Measurements from ENCODE around the gene GATD1. TPM values are rescaled to one million over a fixed set of nuclear protein-coding genes. Genes with fewer than 3 reads are reported as not detected.

GATD1 gene
- total and polyA plus RNA-seq, 2 experiments from 2014 or later, result 39.3 to 51.0 TPM

- ATAC-seq, result no peak
- H3K27ac ChIP-seq (ENCODE audit: low read depth), result no peak overlapping the region
- peaks cover 30% of the 10 kb centered on the region for H3K4me1 Mint-ChIP-seq
These were observed 15.6 kb upstream of the GATD1 start for GRCh38 chr11:792873-793272.

More at GRCh38 chr11:792873-793272, 15.6 kb upstream of the GATD1 start:
- Mint-ChIP-seq H3K36me3 (ENCODE audit: low read depth) (peaks cover 6% of the 10 kb centered on the region; the same call in 1 of the 3 replicates), H3K27ac (no peak overlapping the region), H3K27me3 (ENCODE audit: insufficient read depth, low read depth, poor library complexity) (peaks cover 15% of the 10 kb centered on the region), H3K9me3 (no peaks in the 10 kb centered on the region), H3K4me3 (no peak overlapping the region)
- H2AFZ ChIP-seq, result no peak overlapping the region
- H3K4me2 ChIP-seq, result no peak overlapping the region
- H3K4me1 ChIP-seq (ENCODE audit: insufficient read depth), result peaks cover 23% of the 10 kb centered on the region; the same call in 1 of the 2 replicates
- no peak for DNase-seq (ENCODE audit: low spot score)
- H3K27me3 ChIP-seq (ENCODE audit: insufficient read depth), result no peaks in the 10 kb centered on the region
- no peaks in the 10 kb centered on the region for H3K36me3 ChIP-seq (ENCODE audit: insufficient read depth)
- no peaks in the 10 kb centered on the region; the same call in 1 of the 2 replicates for H3K79me2 ChIP-seq (replicated peaks; ENCODE audit: insufficient read depth)
- peaks cover 3% of the 10 kb centered on the region; the same call in 1 of the 2 replicates for H4K20me1 ChIP-seq (replicated peaks; ENCODE audit: insufficient read depth)
- H3F3A ChIP-seq (replicated peaks; ENCODE audit: low read depth), result peaks cover 16% of the 10 kb centered on the region
- H3K4me3 ChIP-seq, result no peak overlapping the region
- H3K9me2 ChIP-seq (ENCODE audit: insufficient read depth), result no peaks in the 10 kb centered on the region
- TF ChIP-seq, protein P1, sequence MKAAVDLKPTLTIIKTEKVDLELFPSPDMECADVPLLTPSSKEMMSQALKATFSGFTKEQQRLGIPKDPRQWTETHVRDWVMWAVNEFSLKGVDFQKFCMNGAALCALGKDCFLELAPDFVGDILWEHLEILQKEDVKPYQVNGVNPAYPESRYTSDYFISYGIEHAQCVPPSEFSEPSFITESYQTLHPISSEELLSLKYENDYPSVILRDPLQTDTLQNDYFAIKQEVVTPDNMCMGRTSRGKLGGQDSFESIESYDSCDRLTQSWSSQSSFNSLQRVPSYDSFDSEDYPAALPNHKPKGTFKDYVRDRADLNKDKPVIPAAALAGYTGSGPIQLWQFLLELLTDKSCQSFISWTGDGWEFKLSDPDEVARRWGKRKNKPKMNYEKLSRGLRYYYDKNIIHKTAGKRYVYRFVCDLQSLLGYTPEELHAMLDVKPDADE (IDR thresholded peaks at IDR 0.05), result no peak
- no peak for TF ChIP-seq POLR2AphosphoS5 (IDR thresholded peaks at IDR 0.05; ENCODE audit: low read depth)
- TF ChIP-seq, protein P2, sequence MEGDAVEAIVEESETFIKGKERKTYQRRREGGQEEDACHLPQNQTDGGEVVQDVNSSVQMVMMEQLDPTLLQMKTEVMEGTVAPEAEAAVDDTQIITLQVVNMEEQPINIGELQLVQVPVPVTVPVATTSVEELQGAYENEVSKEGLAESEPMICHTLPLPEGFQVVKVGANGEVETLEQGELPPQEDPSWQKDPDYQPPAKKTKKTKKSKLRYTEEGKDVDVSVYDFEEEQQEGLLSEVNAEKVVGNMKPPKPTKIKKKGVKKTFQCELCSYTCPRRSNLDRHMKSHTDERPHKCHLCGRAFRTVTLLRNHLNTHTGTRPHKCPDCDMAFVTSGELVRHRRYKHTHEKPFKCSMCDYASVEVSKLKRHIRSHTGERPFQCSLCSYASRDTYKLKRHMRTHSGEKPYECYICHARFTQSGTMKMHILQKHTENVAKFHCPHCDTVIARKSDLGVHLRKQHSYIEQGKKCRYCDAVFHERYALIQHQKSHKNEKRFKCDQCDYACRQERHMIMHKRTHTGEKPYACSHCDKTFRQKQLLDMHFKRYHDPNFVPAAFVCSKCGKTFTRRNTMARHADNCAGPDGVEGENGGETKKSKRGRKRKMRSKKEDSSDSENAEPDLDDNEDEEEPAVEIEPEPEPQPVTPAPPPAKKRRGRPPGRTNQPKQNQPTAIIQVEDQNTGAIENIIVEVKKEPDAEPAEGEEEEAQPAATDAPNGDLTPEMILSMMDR (conservative IDR thresholded peaks at IDR 0.05; ENCODE audit: low read depth in 2 of 2), result no peak
- no peak for TF ChIP-seq EZH2phosphoT487 (IDR thresholded peaks at IDR 0.05; ENCODE audit: unreplicated experiment)
- TF ChIP-seq CREB1 (CRISPR knock-in tag; IDR thresholded peaks at IDR 0.05; ENCODE audit: low read depth), result no peak
- TF ChIP-seq STAT1 (IDR thresholded peaks at IDR 0.05; ENCODE audit: unreplicated experiment), result no peak
- no peak for TF ChIP-seq JUNB (IDR thresholded peaks at IDR 0.05; ENCODE audit: unreplicated experiment)
- no peak for TF ChIP-seq REST (IDR thresholded peaks at IDR 0.05; ENCODE audit: unreplicated experiment)
- TF ChIP-seq EZH2 (IDR thresholded peaks at IDR 0.05; ENCODE audit: low read depth, unreplicated experiment), result no peak
- TF ChIP-seq NANOG (IDR thresholded peaks at IDR 0.05; ENCODE audit: borderline replicate concordance), result no peak
- TF ChIP-seq, protein P3, sequence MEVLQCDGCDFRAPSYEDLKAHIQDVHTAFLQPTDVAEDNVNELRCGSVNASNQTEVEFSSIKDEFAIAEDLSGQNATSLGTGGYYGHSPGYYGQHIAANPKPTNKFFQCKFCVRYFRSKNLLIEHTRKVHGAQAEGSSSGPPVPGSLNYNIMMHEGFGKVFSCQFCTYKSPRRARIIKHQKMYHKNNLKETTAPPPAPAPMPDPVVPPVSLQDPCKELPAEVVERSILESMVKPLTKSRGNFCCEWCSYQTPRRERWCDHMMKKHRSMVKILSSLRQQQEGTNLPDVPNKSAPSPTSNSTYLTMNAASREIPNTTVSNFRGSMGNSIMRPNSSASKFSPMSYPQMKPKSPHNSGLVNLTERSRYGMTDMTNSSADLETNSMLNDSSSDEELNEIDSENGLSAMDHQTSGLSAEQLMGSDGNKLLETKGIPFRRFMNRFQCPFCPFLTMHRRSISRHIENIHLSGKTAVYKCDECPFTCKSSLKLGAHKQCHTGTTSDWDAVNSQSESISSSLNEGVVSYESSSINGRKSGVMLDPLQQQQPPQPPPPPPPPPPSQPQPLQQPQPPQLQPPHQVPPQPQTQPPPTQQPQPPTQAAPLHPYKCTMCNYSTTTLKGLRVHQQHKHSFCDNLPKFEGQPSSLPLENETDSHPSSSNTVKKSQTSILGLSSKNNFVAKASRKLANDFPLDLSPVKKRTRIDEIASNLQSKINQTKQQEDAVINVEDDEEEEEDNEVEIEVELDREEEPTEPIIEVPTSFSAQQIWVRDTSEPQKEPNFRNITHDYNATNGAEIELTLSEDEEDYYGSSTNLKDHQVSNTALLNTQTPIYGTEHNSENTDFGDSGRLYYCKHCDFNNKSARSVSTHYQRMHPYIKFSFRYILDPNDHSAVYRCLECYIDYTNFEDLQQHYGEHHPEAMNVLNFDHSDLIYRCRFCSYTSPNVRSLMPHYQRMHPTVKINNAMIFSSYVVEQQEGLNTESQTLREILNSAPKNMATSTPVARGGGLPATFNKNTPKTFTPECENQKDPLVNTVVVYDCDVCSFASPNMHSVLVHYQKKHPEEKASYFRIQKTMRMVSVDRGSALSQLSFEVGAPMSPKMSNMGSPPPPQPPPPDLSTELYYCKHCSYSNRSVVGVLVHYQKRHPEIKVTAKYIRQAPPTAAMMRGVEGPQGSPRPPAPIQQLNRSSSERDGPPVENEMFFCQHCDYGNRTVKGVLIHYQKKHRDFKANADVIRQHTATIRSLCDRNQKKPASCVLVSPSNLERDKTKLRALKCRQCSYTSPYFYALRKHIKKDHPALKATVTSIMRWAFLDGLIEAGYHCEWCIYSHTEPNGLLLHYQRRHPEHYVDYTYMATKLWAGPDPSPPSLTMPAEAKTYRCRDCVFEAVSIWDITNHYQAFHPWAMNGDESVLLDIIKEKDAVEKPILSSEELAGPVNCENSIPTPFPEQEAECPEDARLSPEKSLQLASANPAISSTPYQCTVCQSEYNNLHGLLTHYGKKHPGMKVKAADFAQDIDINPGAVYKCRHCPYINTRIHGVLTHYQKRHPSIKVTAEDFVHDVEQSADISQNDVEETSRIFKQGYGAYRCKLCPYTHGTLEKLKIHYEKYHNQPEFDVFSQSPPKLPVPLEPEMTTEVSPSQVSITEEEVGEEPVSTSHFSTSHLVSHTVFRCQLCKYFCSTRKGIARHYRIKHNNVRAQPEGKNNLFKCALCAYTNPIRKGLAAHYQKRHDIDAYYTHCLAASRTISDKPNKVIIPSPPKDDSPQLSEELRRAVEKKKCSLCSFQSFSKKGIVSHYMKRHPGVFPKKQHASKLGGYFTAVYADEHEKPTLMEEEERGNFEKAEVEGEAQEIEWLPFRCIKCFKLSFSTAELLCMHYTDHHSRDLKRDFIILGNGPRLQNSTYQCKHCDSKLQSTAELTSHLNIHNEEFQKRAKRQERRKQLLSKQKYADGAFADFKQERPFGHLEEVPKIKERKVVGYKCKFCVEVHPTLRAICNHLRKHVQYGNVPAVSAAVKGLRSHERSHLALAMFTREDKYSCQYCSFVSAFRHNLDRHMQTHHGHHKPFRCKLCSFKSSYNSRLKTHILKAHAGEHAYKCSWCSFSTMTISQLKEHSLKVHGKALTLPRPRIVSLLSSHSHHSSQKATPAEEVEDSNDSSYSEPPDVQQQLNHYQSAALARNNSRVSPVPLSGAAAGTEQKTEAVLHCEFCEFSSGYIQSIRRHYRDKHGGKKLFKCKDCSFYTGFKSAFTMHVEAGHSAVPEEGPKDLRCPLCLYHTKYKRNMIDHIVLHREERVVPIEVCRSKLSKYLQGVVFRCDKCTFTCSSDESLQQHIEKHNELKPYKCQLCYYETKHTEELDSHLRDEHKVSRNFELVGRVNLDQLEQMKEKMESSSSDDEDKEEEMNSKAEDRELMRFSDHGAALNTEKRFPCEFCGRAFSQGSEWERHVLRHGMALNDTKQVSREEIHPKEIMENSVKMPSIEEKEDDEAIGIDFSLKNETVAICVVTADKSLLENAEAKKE (CRISPR knock-in tag; IDR thresholded peaks at IDR 0.05), result no peak
- no peak for TF ChIP-seq ZNF331 (CRISPR knock-in tag; IDR thresholded peaks at IDR 0.05; ENCODE audit: low read depth)
- TF ChIP-seq ZNF114 (CRISPR knock-in tag; IDR thresholded peaks at IDR 0.05), result no peak

All from GM23338 (cell line).